ENCODE measurements around the gene RAB38.

Gene RAB38

DNA sequence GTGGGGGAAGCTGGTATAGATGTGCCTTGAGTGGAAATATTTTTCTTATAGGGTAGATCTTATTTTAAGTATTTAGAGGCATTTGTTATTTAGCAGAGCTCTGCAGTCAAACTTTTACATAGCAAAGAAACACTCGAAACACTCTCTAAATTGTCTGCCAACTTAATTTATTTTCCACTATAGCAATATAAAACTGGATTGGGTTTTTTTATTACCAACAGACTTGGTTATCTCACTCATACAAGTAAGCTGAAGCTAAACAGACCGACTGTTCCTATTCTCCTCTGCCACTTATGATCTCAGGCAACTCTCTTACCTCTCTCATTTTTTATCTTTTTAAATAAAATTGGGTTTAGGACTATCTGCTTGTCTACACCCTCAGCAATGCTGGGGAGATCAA is 4.6 kb downstream of the RAB38 start:
- WGBS: 90% methylated on average over 2 of the region's 2 CpGs
- Histone ChIP-seq H3K27me3 (ENCODE audit: insufficient read depth, low read length) (peaks cover 4% of the 10 kb centered on the region; the same call in 1 of the 2 replicates), H3K9me3 (ENCODE audit: insufficient read depth, low read depth, low read length) (no peaks in the 10 kb centered on the region), H3K4me3 (ENCODE audit: low read length) (no peak overlapping the region), H3K36me3 (ENCODE audit: insufficient read depth, low read length) (no peaks in the 10 kb centered on the region; the same call in 1 of the 2 replicates), H3K27ac (ENCODE audit: low read depth, low read length) (no peak overlapping the region), H3K9ac (ENCODE audit: low read depth, low read length) (no peak overlapping the region), H3K4me1 (ENCODE audit: insufficient read depth, low read length) (0 out of 2 replicates have a peak, but pooled peaks cover 7% of the 10 kb centered on the region)

DNA sequence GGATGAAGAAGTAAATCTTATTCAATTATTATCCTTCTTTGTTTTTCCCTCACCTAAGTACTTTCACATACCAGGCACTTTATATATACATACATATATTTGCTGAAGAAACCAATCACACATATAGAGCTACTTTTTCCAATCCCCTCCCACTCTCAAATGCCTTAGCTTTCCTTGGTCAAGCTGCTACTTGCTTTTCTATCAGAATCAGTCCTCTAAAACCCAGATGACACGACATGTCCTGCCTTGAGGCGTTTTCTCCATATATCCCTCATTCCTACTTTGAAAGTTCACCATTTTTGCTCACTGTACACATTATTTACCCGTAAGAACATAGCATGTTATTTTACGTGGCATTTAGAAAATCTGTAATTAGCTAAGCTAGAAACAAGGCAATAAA is 5.4 kb downstream of the RAB38 start:
- 95% methylated on average over 4 of the region's 4 CpGs for WGBS
- peaks cover 4% of the 10 kb centered on the region; the same call in 1 of the 2 replicates for H3K27me3 ChIP-seq (ENCODE audit: insufficient read depth, low read length)
- 0 out of 2 replicates have a peak, but pooled peaks cover 7% of the 10 kb centered on the region for H3K4me1 ChIP-seq (ENCODE audit: insufficient read depth, low read length)
- H3K9ac ChIP-seq (ENCODE audit: low read depth, low read length): no peak overlapping the region
- H3K4me3 ChIP-seq (ENCODE audit: low read length): no peak overlapping the region
- no peaks in the 10 kb centered on the region; the same call in 1 of the 2 replicates for H3K36me3 ChIP-seq (ENCODE audit: insufficient read depth, low read length)
- H3K27ac ChIP-seq (ENCODE audit: low read depth, low read length): no peak overlapping the region
- H3K9me3 ChIP-seq (ENCODE audit: insufficient read depth, low read depth, low read length): no peaks in the 10 kb centered on the region

DNA sequence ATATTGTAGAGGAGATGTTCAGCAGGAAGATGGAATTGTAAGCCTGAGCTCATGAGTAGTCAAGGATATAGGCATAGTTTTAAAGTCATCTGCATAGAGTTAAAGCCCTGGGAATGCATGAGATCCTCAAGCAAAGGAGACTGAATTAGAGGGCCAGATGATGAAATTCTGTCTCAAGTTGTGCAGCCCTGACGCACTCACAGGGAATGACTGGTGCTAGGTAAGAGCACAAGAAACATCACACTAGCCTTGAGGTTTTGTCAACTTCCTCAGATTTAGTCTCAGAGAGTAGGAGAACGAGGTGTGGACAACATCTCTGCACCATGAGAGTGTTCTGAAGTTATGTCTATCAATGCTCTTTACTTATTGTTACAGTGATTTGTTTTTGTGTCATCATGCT is 5.8 kb downstream of the RAB38 start:
- WGBS: 88% methylated on average over 2 of the region's 2 CpGs
- Histone ChIP-seq H3K27ac (ENCODE audit: low read depth, low read length) (no peak overlapping the region), H3K9ac (ENCODE audit: low read depth, low read length) (no peak overlapping the region), H3K4me3 (ENCODE audit: low read length) (no peak overlapping the region), H3K4me1 (ENCODE audit: insufficient read depth, low read length) (0 out of 2 replicates have a peak, but pooled peaks cover 5% of the 10 kb centered on the region), H3K27me3 (ENCODE audit: insufficient read depth, low read length) (no peaks in the 10 kb centered on the region), H3K36me3 (ENCODE audit: insufficient read depth, low read length) (no peaks in the 10 kb centered on the region; the same call in 1 of the 2 replicates), H3K9me3 (ENCODE audit: insufficient read depth, low read depth, low read length) (no peaks in the 10 kb centered on the region)

DNA sequence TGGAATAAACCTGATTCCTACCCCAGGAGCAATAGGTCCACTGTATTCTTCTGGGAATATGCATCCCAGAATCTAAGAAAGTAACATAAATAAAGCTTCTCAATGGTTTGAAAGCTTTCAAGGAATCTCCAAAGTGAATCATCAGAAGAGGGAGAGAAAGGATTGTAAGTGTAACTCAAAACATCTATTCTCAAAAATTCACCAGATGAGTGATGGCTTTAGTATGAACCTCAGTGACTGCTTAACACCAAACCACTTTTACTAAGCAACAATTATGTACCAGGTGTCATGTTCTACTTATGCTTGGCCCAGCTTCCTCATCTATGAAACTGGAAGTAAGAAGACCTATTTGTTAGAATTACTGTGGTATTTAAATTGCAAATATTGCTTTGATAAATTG is 7.4 kb downstream of the RAB38 start:
- H3K9me3 ChIP-seq (ENCODE audit: insufficient read depth, low read depth, low read length): no peaks in the 10 kb centered on the region
- H3K9ac ChIP-seq (ENCODE audit: low read depth, low read length): no peak overlapping the region
- no peak overlapping the region for H3K4me3 ChIP-seq (ENCODE audit: low read length)
- H3K27me3 ChIP-seq (ENCODE audit: insufficient read depth, low read length): no peaks in the 10 kb centered on the region
- H3K4me1 ChIP-seq (ENCODE audit: insufficient read depth, low read length): no peaks in the 10 kb centered on the region
- no peaks in the 10 kb centered on the region for H3K36me3 ChIP-seq (ENCODE audit: insufficient read depth, low read length)
- no peak overlapping the region for H3K27ac ChIP-seq (ENCODE audit: low read depth, low read length)

DNA sequence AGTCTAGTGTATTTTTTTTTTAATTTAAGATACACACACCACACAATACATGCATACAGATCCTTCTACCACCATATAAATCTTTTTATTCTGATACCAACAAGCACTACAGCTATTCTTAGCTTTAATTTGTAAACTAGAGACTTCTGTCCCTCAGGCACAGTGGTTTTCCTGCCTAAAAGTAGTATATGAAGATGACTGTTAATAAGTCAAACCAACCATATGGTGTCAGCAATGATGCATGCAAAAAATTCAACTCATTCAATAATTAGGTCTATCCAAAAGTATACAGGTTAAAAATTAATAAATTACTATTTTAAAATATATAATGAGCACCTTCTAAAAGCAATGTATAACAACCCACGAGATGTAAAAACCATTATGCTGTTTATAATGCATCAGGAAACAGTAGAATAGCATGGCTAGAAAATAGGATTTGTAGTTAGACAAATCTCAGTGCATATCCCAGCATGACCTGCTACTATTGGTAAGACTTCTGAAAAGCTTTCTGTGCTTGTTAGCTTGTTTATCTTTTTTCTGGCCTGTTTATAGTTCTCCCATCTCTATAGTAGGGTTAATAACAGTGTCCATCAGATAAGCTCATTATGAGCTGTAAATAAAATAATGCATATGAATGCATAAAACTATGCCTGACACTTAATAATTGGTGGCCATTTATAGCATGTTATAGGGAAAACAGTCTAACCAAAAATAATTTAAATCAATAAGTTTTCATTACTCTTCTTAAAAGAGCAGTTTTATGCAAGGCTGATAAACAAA is 10.2 kb downstream of the RAB38 start:
- no peaks in the 10 kb centered on the region for H3K27me3 ChIP-seq (ENCODE audit: insufficient read depth, low read length)
- no peak overlapping the region for H3K9ac ChIP-seq (ENCODE audit: low read depth, low read length)
- H3K4me3 ChIP-seq (ENCODE audit: low read length): no peak overlapping the region
- no peaks in the 10 kb centered on the region for H3K9me3 ChIP-seq (ENCODE audit: insufficient read depth, low read depth, low read length)
- H3K27ac ChIP-seq (ENCODE audit: low read depth, low read length): no peak overlapping the region
- WGBS: 100% methylated on average over 1 of the region's 1 CpG
- no peaks in the 10 kb centered on the region for H3K36me3 ChIP-seq (ENCODE audit: insufficient read depth, low read length)
- no peaks in the 10 kb centered on the region for H3K4me1 ChIP-seq (ENCODE audit: insufficient read depth, low read length)

DNA sequence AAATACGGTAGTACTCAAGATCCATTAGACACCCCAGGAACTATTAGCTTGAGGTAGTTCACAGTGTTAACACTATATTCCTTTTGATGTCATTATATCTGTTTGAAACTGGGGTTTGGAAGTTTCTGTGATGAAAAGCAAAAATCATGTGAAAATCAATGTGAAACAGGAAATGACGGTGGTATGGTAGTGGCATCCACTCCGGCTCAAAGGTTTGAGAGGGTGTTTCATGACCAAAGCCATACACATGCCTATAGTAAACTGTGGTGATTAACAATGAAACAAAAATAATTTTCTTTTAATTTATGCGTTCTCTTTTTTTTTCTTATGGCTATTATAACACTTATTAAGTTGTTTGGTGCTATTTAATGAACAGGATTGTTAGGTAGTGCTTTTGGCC is 10.9 kb downstream of the RAB38 start:
- H3K27ac ChIP-seq (ENCODE audit: low read depth, low read length): no peak overlapping the region
- no peaks in the 10 kb centered on the region for H3K36me3 ChIP-seq (ENCODE audit: insufficient read depth, low read length)
- 92% methylated on average over 3 of the region's 4 CpGs for WGBS
- no peak overlapping the region for H3K4me3 ChIP-seq (ENCODE audit: low read length)
- no peaks in the 10 kb centered on the region for H3K27me3 ChIP-seq (ENCODE audit: insufficient read depth, low read length)
- no peaks in the 10 kb centered on the region for H3K9me3 ChIP-seq (ENCODE audit: insufficient read depth, low read depth, low read length)
- no peak overlapping the region for H3K9ac ChIP-seq (ENCODE audit: low read depth, low read length)
- no peaks in the 10 kb centered on the region for H3K4me1 ChIP-seq (ENCODE audit: insufficient read depth, low read length)

DNA sequence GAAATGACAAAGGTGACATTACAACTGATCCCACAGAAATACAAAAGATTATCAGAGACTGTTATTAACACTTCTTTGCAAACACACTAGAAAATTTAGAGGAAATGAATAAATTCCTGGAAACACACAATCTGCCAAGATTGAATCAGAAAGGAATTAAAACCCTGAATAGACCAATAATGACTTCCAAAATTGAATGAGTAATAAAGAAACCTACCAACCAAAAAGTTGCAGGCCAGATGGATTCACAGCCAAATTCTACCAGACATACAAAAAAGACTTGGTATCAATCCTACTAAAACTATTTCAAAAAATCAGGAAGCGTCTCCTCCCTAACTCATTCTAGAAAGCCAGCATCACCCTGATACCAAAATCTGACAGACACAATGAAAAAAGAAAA is 17.2 kb downstream of the RAB38 start:
- Histone ChIP-seq H3K9ac (ENCODE audit: low read depth, low read length) (no peak overlapping the region), H3K9me3 (ENCODE audit: insufficient read depth, low read depth, low read length) (peaks cover 5% of the 10 kb centered on the region; the same call in 1 of the 2 replicates), H3K27me3 (ENCODE audit: insufficient read depth, low read length) (no peaks in the 10 kb centered on the region), H3K27ac (ENCODE audit: low read depth, low read length) (no peak overlapping the region), H3K36me3 (ENCODE audit: insufficient read depth, low read length) (no peaks in the 10 kb centered on the region), H3K4me3 (ENCODE audit: low read length) (no peak overlapping the region), H3K4me1 (ENCODE audit: insufficient read depth, low read length) (no peaks in the 10 kb centered on the region)
- 90% methylated on average over 1 of the region's 1 CpG for WGBS

DNA sequence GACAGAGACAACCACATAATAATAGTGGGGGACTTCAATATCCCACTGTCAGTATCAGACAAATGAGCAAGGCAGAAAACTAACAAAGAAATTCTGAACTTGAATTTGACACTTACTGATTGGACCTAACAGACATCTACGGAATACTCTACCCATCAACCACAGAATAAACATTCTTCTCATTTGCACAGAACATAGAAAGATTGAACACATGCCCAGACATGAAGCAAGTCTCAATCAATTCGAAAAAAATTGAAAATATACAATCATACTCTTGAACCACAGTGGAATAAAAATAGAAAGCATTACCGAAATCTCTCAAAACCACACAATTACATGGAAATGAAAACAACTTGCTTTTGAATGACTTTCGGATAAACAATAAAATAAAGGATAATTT is 17.9 kb downstream of the RAB38 start:
- no peak overlapping the region for H3K4me3 ChIP-seq (ENCODE audit: low read length)
- peaks cover 5% of the 10 kb centered on the region; the same call in 1 of the 2 replicates for H3K9me3 ChIP-seq (ENCODE audit: insufficient read depth, low read depth, low read length)
- H3K27ac ChIP-seq (ENCODE audit: low read depth, low read length): no peak overlapping the region
- H3K36me3 ChIP-seq (ENCODE audit: insufficient read depth, low read length): no peaks in the 10 kb centered on the region
- H3K4me1 ChIP-seq (ENCODE audit: insufficient read depth, low read length): 0 out of 2 replicates have a peak, but pooled peaks cover 3% of the 10 kb centered on the region
- H3K27me3 ChIP-seq (ENCODE audit: insufficient read depth, low read length): no peaks in the 10 kb centered on the region
- no peak overlapping the region for H3K9ac ChIP-seq (ENCODE audit: low read depth, low read length)
- 91% methylated on average over 3 of the region's 4 CpGs for WGBS

DNA sequence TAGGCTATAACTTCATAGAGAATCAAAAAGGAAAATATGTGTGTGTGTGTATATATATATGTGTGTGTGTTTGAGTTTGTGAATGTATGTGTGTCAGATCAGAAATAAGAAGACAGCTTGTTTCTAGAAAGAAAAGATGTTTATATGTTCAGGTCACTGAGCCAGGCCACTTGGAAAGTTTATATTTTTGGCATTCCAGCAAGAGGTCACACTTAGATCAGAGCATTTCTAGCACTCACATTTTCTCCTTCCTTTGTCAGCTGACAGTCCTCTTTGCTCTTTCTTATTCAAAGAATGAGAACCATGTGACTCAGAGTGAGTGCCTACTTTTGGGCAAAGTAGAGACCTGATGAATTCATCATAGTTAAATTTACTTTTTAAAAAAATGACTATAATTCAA is 22.9 kb downstream of the RAB38 start:
- Histone ChIP-seq H3K27ac (ENCODE audit: low read depth, low read length) (no peak overlapping the region), H3K4me3 (ENCODE audit: low read length) (no peak overlapping the region), H3K4me1 (ENCODE audit: insufficient read depth, low read length) (0 out of 2 replicates have a peak, but pooled peaks cover 5% of the 10 kb centered on the region), H3K27me3 (ENCODE audit: insufficient read depth, low read length) (no peaks in the 10 kb centered on the region), H3K36me3 (ENCODE audit: insufficient read depth, low read length) (peaks cover 4% of the 10 kb centered on the region; the same call in 1 of the 2 replicates), H3K9ac (ENCODE audit: low read depth, low read length) (no peak overlapping the region), H3K9me3 (ENCODE audit: insufficient read depth, low read depth, low read length) (peaks cover 5% of the 10 kb centered on the region; the same call in 1 of the 2 replicates)

DNA sequence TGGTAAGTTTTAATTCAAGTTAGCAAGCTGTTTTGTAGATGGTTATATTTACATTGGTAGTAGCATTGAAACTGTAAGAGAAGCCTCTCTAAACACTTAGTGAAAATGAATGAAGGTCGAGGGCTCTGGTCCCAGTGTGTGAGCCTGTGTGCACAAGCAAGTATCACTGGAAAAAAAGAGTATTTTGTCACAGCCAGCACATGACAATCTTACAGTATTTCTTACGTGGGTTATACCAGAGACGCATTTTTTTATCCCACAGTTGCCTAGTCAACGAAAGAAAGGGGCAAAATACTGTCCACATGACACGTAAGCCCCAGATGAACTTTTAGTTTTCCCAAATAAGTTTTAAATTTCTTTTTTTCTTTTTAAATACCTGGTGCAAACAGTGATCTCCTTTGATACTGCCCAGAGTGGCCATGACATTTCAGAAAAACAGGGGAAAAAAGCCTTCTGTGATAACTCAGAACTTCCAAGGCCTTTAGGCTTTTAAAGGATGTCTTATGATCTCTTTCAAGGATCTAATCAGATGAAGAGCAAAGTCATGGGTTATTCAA is 23.5 kb downstream of the RAB38 start:
- WGBS: 95% methylated on average over 5 of the region's 5 CpGs
- Histone ChIP-seq H3K4me3 (ENCODE audit: low read length) (no peak overlapping the region), H3K4me1 (ENCODE audit: insufficient read depth, low read length) (0 out of 2 replicates have a peak, but pooled peaks cover 5% of the 10 kb centered on the region), H3K9ac (ENCODE audit: low read depth, low read length) (no peak overlapping the region), H3K9me3 (ENCODE audit: insufficient read depth, low read depth, low read length) (peaks cover 5% of the 10 kb centered on the region; the same call in 1 of the 2 replicates), H3K27ac (ENCODE audit: low read depth, low read length) (no peak overlapping the region), H3K36me3 (ENCODE audit: insufficient read depth, low read length) (peaks cover 4% of the 10 kb centered on the region; the same call in 1 of the 2 replicates), H3K27me3 (ENCODE audit: insufficient read depth, low read length) (no peaks in the 10 kb centered on the region)

DNA sequence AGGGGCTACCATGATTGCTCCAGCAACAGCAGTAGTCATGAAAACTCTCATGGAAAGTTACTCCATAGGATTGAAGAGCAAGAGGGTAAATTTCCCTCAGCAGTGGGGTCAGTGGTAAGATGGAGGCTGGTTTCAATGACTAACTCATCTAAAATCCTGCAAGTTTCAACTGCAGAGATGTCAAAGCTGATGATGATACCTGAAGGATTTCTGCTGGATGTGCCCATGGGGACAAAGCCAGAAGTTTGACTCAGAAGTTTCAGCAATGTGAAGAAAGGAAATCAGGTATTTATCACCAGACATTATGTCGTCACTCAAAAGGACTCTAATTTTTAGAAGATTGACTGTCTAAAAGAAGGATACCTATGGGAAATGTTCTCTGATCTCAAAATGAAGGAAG is 29.1 kb downstream of the RAB38 start:
- Histone ChIP-seq H3K9ac (ENCODE audit: low read depth, low read length) (no peak overlapping the region), H3K27ac (ENCODE audit: low read depth, low read length) (no peak overlapping the region), H3K4me3 (ENCODE audit: low read length) (no peak overlapping the region), H3K36me3 (ENCODE audit: insufficient read depth, low read length) (peaks cover 4% of the 10 kb centered on the region; the same call in 1 of the 2 replicates), H3K27me3 (ENCODE audit: insufficient read depth, low read length) (no peaks in the 10 kb centered on the region), H3K4me1 (ENCODE audit: insufficient read depth, low read length) (no peaks in the 10 kb centered on the region), H3K9me3 (ENCODE audit: insufficient read depth, low read depth, low read length) (no peaks in the 10 kb centered on the region)
- no CpG with 5 or more reads among the region's 1 CpG for WGBS

Data from HUES64 (cell line).